ENCODE measurements around the gene LST1. TPM values are rescaled to one million over a fixed set of nuclear protein-coding genes. Genes with fewer than 3 reads are reported as not detected.

The LST1 gene
- total and polyA plus RNA-seq, 2 of the 8 experiments (the other 6 are each of a cell fraction or from before 2014, with no cell fraction given), result not detected

DNA sequence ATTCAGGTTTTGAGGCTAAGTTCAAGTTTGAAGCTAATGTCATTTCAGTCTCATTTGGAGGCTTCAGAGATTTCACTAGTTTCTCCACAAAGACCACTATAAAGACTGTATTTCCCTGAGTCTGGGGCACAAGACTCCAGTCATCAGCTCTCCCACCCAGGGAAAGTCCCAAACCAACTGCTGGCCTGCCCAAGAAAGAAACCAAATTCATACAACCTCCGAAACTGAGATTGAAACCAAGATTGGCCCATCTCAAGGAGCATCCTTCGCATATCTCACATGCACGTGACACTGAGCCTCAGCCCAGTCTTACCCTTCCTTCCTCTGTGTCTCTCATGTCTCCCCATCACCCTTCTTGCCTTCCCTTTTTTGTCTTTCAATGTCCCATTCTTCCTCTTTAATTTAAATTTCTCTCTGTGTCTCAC lies 17.5 kb upstream of the LST1 start:
- Histone ChIP-seq H4K5ac (ENCODE audit: insufficient read length, low read depth, low read length) (no peak overlapping the region), H4K8ac (ENCODE audit: extremely low read depth, insufficient read depth, low read length) (no peak overlapping the region), H3K56ac (replicated peaks; ENCODE audit: insufficient read length, low read depth, low read length) (no peak overlapping the region), H3K4me3 (ENCODE audit: extremely low read depth in 1 of 4, insufficient read depth in 2 of 4, low read depth in 3 of 4, low read length in 4 of 4) (no peak overlapping the region), H3K79me1 (ENCODE audit: low read depth, low read length) (no peaks in the 10 kb centered on the region), H3K4me1 (replicated peaks in 1 of 4; ENCODE audit: control insufficient read depth in 3 of 4, insufficient read depth in 4 of 4, low read length in 3 of 4) (no peaks in the 10 kb centered on the region; a peak in 2 of 7 replicates), H3K14ac (ENCODE audit: insufficient read length) (no peak overlapping the region), H2AK5ac (ENCODE audit: low read depth, low read length) (0 out of 2 replicates have a peak overlapping the region, but pooled peaks have one; percentile 28), H3K4me2 (ENCODE audit: insufficient read depth in 1 of 2, low read depth in 2 of 2, low read length in 2 of 2) (no peak overlapping the region), H3K23ac (ENCODE audit: insufficient read length) (no peak overlapping the region), H2BK5ac (ENCODE audit: low read depth, low read length) (no peak overlapping the region), H3K9ac (replicated peaks in 1 of 4; ENCODE audit: extremely low read depth in 1 of 4, low read depth in 3 of 4, low read length in 3 of 4) (no peak overlapping the region), H4K20me1 (replicated peaks in 1 of 2; ENCODE audit: control insufficient read depth in 1 of 2, insufficient read depth in 2 of 2, low read length in 2 of 2) (no peaks in the 10 kb centered on the region), H2BK15ac (ENCODE audit: low read length) (peak overlapping the region; percentile 72; the same call in 1 of the 2 replicates), H2AFZ (ENCODE audit: low read length) (no peak overlapping the region), H3K4ac (replicated peaks; ENCODE audit: insufficient read length, low read depth, low read length) (no peak overlapping the region), H3K27ac (ENCODE audit: low read depth, low read length) (no peak overlapping the region), H3K9me3 (ENCODE audit: insufficient read depth in 2 of 2, low read depth in 1 of 2, low read length in 1 of 2) (no peaks in the 10 kb centered on the region), H3K27me3 (replicated peaks in 1 of 4; ENCODE audit: control insufficient read depth in 3 of 4, extremely low read depth in 1 of 4, insufficient read depth in 3 of 4, low read length in 3 of 4) (no peaks in the 10 kb centered on the region), H2BK120ac (replicated peaks; ENCODE audit: low read depth, low read length) (no peak overlapping the region), H3K23me2 (ENCODE audit: low read depth, low read length) (peaks cover 3% of the 10 kb centered on the region; the same call in 1 of the 2 replicates), H4K91ac (replicated peaks; ENCODE audit: insufficient read length, low read length) (no peak overlapping the region), H3K36me3 (ENCODE audit: control insufficient read depth in 2 of 4, insufficient read depth in 4 of 4, low read length in 3 of 4) (no peaks in the 10 kb centered on the region), H2BK20ac (ENCODE audit: low read length) (0 out of 2 replicates have a peak overlapping the region, but pooled peaks have one; percentile 21), H3K79me2 (ENCODE audit: control insufficient read depth in 1 of 2, insufficient read depth in 2 of 2, low read length in 2 of 2) (no peaks in the 10 kb centered on the region), H3K18ac (ENCODE audit: extremely low read depth, low read length) (no peak overlapping the region), H2BK12ac (ENCODE audit: low read depth, low read length) (no peak overlapping the region)
- ChIA-PET POLR2A (ENCODE audit: partially characterized antibody) (interaction anchor here (0.7 to 5.5 kb wide), 5 partner anchors 11 to 84 kb away, joined by 3 to 27 read pairs (median 6); partner anchors contain the start of genes BAG6 and LTB), CTCF (ENCODE audit: partially characterized antibody) (interaction anchor here (1.1 to 4.9 kb wide), 6 partner anchors 11 to 28 kb away, joined by 3 to 47 read pairs (median 8); partner anchors contain the start of genes LST1, LTB and NCR3)
- DNase-seq (ENCODE audit: low read depth in 1 of 2, low spot score in 2 of 2) (no peak), FAIRE-seq (no peak)
- 81% methylated on average over 3 of the region's 3 CpGs; no CpG with 5 or more reads in 1 of the 2 experiments for WGBS, 2 experiments (ENCODE audit: extremely low coverage in 1 of 2, insufficient coverage in 1 of 2, insufficient read length in 1 of 2, insufficient replicate concordance in 2 of 2, low coverage in 1 of 2, low lambda C conversion rate in 2 of 2, missing lambda C conversion rate in 1 of 2)
- TF ChIP-seq HDAC2 (IDR thresholded peaks at IDR 0.05; ENCODE audit: borderline replicate concordance in 1 of 2, low read depth in 2 of 2, low read length in 2 of 2) (no peak), KDM5A (IDR thresholded peaks at IDR 0.05; ENCODE audit: low read length) (no peak), YY1 (IDR thresholded peaks at IDR 0.05; ENCODE audit: low read depth, low read length) (no peak), JUND (IDR thresholded peaks at IDR 0.05; ENCODE audit: low read length) (no peak), CTBP2 (IDR thresholded peaks at IDR 0.05; ENCODE audit: borderline replicate concordance, insufficient read depth, insufficient read length, low read length) (no peak), CBX5 (IDR thresholded peaks at IDR 0.05; ENCODE audit: low read depth, low read length) (no peak), RFX5 (IDR thresholded peaks at IDR 0.05; ENCODE audit: borderline replicate concordance, low read depth, low read length) (no peak), TEAD4 (IDR thresholded peaks at IDR 0.05; ENCODE audit: low read depth, low read length) (no peak), NRF1 (IDR thresholded peaks at IDR 0.05; ENCODE audit: low read depth, low read length) (no peak), POLR2A (IDR thresholded peaks at IDR 0.05; ENCODE audit: control extremely low read depth in 1 of 2, low read depth in 2 of 2, low read length in 2 of 2) (no peak), SRF (IDR thresholded peaks at IDR 0.05; ENCODE audit: low read depth, low read length) (no peak), SUZ12 (IDR thresholded peaks at IDR 0.05; ENCODE audit: low read length) (no peak)
- TF ChIP-seq, protein P1, sequence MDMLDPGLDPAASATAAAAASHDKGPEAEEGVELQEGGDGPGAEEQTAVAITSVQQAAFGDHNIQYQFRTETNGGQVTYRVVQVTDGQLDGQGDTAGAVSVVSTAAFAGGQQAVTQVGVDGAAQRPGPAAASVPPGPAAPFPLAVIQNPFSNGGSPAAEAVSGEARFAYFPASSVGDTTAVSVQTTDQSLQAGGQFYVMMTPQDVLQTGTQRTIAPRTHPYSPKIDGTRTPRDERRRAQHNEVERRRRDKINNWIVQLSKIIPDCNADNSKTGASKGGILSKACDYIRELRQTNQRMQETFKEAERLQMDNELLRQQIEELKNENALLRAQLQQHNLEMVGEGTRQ (IDR thresholded peaks at IDR 0.05; ENCODE audit: low read length), result no peak
